Measurements from ENCODE around the gene TENT5D. TPM values are rescaled to one million over a fixed set of nuclear protein-coding genes. Genes with fewer than 3 reads are reported as not detected.

The TENT5D gene
- total RNA-seq, 2 experiments from 2014 or later, result not detected

DNA sequence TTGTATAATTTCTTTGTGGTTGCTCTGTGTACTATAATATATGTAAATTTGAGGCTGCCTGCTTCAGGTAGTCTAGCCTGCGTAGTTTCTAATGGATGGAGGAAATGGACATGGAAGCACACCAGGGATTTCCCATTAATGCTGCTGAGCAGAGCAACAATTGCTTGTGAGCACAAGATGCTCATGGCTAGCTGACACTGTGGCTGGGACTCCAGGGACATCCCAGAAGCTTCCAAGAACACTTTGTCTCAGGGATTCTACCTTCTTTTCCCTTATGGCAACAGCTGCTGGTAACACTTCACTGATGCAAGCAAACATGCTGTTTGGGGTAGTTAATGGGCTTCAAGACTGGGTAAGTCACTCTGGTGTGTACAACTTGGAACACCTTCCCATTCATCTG, 66.1 kb downstream of the TENT5D start:
- DNase-seq, result no peak
- Mint-ChIP-seq H3K27me3 (ENCODE audit: low read depth) (no peaks in the 10 kb centered on the region), H3K4me1 (ENCODE audit: low read depth) (no peaks in the 10 kb centered on the region), H3K9me3 (no peaks in the 10 kb centered on the region), H3K27ac (no peak overlapping the region), H3K4me3 (no peak overlapping the region), H3K36me3 (ENCODE audit: low read depth) (no peaks in the 10 kb centered on the region)
- CTCF ChIA-PET, result no interaction called here
- intact Hi-C loops (cut with micrococcal nuclease), result no loop called here

DNA sequence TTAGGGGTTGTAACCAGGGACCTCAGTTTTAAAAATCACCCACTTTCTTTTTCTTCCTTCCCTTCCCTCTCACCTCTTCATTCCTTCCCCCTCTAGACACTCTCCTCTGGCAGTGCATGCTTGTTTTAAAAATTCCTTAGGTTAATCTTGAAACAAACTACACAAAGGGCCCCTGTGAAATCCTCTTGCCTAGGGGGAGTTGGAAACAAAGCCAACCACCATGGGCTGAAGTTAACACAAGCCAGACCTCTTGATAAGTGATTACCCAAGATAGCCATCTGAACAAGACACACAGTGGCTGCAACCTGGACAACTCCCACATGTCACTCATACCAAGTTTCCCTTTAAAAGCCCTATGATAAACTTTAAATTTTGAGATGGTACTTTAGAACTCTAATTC, 68.9 kb downstream of the TENT5D start:
- no peak overlapping the region for H3K27ac Mint-ChIP-seq
- H3K27me3 Mint-ChIP-seq (ENCODE audit: low read depth), result no peaks in the 10 kb centered on the region
- CTCF ChIA-PET, result no interaction called here
- no peak for DNase-seq
- no peaks in the 10 kb centered on the region for H3K4me1 Mint-ChIP-seq (ENCODE audit: low read depth)
- no peaks in the 10 kb centered on the region for H3K9me3 Mint-ChIP-seq
- H3K36me3 Mint-ChIP-seq (ENCODE audit: low read depth), result no peaks in the 10 kb centered on the region
- intact Hi-C loops (cut with micrococcal nuclease), result no loop called here
- no peak overlapping the region for H3K4me3 Mint-ChIP-seq
